Measurements from ENCODE around the gene TFAP2C.
"Not testable (repeated sequence)": the region's sequence is repeated elsewhere in the genome, so short reads cannot be mapped to it uniquely, and the experiment has no call there.

TFAP2C gene

DNA sequence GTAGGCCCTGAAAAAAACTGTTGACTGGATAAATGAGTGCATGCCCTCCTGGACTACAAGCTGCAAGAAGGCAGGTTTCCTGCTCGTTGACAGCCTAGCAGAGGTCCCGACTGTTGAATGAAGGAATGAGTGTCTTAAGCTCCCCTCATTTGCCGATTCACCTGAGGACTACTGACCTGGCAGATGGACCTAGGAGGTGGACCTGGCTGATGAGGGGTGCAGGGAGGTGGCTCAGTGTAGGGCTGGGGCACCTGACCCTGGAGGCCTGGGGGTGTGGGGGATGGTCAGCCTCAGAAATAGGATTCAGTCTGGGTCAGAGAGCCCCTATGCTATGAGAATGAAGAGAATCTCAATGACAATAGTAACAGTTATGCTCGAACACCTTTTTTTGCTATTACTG lies 11.6 kb upstream of the TFAP2C start:
- DNase-seq, result no peak

DNA sequence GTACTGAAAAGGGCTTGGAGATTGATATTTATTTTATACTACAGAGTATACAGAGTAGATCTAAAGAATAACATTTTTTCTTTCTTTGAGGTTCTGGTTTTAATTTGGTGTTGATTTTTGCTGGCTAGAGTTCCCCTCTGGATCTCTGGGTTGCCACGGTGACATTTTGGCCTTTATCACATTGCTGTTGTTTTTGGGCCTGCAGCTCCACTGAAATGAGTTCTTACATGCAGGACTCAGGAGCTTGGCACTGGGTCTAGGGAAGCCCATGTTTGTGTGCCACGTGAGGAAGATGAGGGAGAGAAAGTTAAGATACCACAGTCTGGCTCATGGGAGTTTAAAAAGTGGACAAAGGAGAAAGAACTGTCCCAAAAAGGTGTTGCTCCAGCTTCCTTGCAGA lies 7.4 kb upstream of the TFAP2C start:
- no peak for DNase-seq

- not testable (repeated sequence) for DNase-seq
Observed at GRCh38 chr20:56623930-56624329, 5.2 kb upstream of the TFAP2C start.

DNA sequence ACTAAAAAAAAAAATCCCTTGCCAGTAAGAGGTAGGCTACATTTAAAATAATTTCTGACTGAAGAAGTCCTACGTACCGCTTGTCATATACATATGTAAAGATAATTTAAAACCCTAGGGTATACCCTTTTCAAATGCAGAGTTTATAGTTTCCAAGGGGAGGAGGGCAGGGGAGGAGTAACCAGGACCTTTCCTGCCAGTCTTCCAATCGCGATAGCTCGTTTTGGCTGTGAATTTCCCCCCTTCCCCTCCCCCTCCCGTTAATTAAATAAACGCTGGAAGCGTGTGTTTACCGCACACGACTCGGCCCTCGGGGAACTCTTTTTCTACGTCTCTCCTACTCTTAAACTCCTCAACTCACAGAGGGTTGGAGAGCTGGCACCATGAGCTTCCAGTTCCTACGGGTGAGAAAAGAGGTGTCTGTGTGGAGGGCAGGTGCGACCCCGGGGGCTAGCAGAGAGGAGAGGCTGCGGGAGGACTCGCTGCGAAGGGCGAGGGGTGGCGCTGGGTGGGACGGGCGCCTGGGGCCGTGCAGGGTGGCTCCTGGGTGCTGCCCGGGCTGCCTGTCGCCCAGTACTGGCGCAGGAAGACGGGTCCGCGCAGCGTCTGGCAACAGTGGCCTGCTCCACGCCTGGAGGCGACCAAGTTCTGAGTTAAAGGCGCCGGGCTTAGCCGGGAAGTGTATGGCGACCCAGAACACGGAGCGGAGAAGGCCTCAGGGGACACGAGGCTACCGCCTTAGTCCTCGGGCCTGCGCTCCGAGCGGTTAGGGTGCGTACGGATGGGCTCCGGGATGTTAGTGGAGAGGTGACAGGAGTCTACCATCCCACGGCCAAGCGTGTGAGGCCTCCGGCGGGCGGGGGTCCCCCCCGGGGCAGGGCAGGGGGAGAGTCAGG lies 4.1 kb upstream of the TFAP2C start:
- no peak for DNase-seq

DNA sequence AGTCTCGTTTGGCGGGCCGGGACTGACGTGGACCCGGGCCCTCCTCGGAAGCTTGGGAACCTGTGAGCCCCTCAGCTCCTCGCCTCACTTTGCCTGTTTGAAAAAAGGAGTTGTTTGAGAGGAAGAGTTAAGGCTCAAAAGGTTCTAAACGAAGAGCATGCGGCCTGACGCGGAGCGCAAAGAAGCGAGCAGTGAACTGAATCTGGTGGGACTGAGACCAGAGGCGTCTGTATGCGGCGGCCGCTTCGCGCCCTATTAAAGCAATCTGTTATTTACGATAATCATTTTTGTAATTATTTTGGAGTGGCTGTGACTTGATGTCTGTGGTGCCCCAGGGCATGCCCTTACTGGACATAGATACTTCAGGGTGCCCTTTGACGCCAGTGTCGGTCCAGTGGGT lies 3.3 kb upstream of the TFAP2C start:
- DNase-seq, result no peak

GRCh38 chr20:56626367-56627121 lies 2.6 kb upstream of the TFAP2C start:
- peak; percentile 23 for DNase-seq

GRCh38 chr20:56627122-56628014 lies 1.7 kb upstream of the TFAP2C start:
- DNase-seq, result no peak

- DNase-seq, result no peak
Observed at GRCh38 chr20:56628015-56628872, 862 bp upstream of the TFAP2C start.

DNA sequence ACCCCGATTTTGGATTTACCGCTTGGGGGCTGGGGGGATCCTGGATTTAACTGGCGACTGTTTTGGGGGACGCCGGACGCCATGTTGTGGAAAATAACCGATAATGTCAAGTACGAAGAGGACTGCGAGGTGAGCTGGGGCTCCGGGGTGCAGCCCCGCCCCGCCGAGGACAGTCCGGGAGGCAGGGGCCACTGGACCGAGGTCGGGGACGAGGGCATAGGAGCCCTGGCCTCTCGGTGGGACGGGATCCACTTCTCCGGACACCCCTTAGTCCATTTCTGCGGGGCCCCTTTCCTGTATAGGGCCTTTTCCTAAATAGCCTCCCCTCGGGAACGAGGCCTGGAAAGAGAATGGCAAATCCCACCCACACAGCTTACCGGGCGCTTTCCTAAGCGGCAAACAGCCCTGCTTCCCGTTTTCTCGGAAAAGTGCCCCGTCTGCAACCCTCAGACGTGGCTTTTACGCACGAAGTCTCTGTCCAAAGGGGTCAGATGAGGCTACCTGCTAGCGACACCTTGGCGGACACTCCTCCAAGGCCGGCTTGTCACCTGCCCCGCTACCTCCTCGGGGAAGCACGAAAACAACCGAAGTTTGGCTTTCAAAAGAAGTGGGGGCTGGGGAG lies 469 bp downstream of the TFAP2C start:
- DNase-seq, result no peak

GRCh38 chr20:56630086-56630493 lies 984 bp downstream of the TFAP2C start:
- DNase-seq, result peak; percentile 12

GRCh38 chr20:56630506-56631317 lies 1.6 kb downstream of the TFAP2C start:
- DNase-seq, result no peak

- no peak for DNase-seq
Observed at GRCh38 chr20:56631318-56631989, 2.3 kb downstream of the TFAP2C start.

- no peak for DNase-seq
Observed at GRCh38 chr20:56631990-56632327, 2.9 kb downstream of the TFAP2C start.

GRCh38 chr20:56634307-56634706 lies 5.2 kb downstream of the TFAP2C start:
- DNase-seq, result no peak

GRCh38 chr20:56634735-56635385 lies 5.8 kb downstream of the TFAP2C start:
- DNase-seq, result no peak

- no peak for DNase-seq
Observed at GRCh38 chr20:56636716-56637115, 7.6 kb downstream of the TFAP2C start.

GRCh38 chr20:56637576-56637975 lies 8.5 kb downstream of the TFAP2C start:
- DNase-seq, result no peak

GRCh38 chr20:56646599-56646998 lies 17.5 kb downstream of the TFAP2C start:
- no peak for DNase-seq

- no peak for DNase-seq
Observed at GRCh38 chr20:56653211-56653610, 24.1 kb downstream of the TFAP2C start.

- no peak for DNase-seq
Observed at GRCh38 chr20:56656632-56657031, 27.5 kb downstream of the TFAP2C start.

Data from activated CD4-positive, alpha-beta T cell treated with anti-CD3 and anti-CD28 coated beads, Interleukin-2, amount 50 U/mL, for 16 hours (primary cell).